Hepatocyte (in vitro differentiated cells): Measurements from ENCODE around the gene CTNNA2. TPM values are rescaled to one million over a fixed set of nuclear protein-coding genes. Genes with fewer than 3 reads are reported as not detected.

Experiments used
- DNase-seq: peaks from one replicate; pipeline ENCODE4 v3.0.0-alpha.2; 2016; ENCODE audit warnings: low spot score
- H2AFZ ChIP-seq: fragments of 200-600 bp; sonication (generic); 2 replicates; pipeline ENCODE4 v1.6.0; 2016; ENCODE audit warnings: antibody characterized with exemption, mild to moderate bottlenecking
- H3K27ac ChIP-seq: fragments of 200-600 bp; sonication (generic); 2 replicates; pipeline ENCODE4 v1.5.1; 2016; ENCODE audit warnings: mild to moderate bottlenecking
- H3K27me3 ChIP-seq: fragments of 200-600 bp; sonication (generic); 2 replicates; pipeline ENCODE4 v1.6.1; 2016
- H3K36me3 ChIP-seq: fragments of 200-600 bp; sonication (generic); replicated peaks from 2 replicates; pipeline ENCODE4 v1.5.1; 2016; ENCODE audit warnings: low read depth; ENCODE audit not compliant: insufficient read depth
- H3K4me1 ChIP-seq: fragments of 200-600 bp; sonication (generic); 2 replicates; pipeline ENCODE4 v1.5.1; 2016; ENCODE audit warnings: mild to moderate bottlenecking, moderate library complexity; ENCODE audit not compliant: insufficient read depth
- H3K4me2 ChIP-seq: fragments of 200-600 bp; sonication (generic); 2 replicates; pipeline ENCODE4 v1.6.0; 2016
- H3K4me3 ChIP-seq: fragments of 200-600 bp; sonication (generic); 2 replicates; pipeline ENCODE4 v1.5.1; 2016; ENCODE audit warnings: mild to moderate bottlenecking
- H3K79me2 ChIP-seq: fragments of 200-600 bp; sonication (generic); 2 replicates; pipeline ENCODE4 v1.6.0; 2017; ENCODE audit warnings: mild to moderate bottlenecking
- H3K9me2 ChIP-seq: fragments of 200-600 bp; sonication (generic); replicated peaks from 2 replicates; pipeline ENCODE4 v1.6.0; 2017; ENCODE audit warnings: mild to moderate bottlenecking; ENCODE audit not compliant: insufficient read depth
- H3K9me3 ChIP-seq: fragments of 200-600 bp; sonication (generic); 2 replicates; pipeline ENCODE4 v1.5.1; 2016; ENCODE audit warnings: low read depth, mild to moderate bottlenecking
- H4K20me1 ChIP-seq: fragments of 200-600 bp; sonication (generic); 2 replicates; pipeline ENCODE4 v1.6.0; 2016; ENCODE audit warnings: mild to moderate bottlenecking; ENCODE audit not compliant: insufficient read depth, poor library complexity, severe bottlenecking
- EZH2 ChIP-seq: fragments of 200-600 bp; sonication (generic); IDR thresholded peaks from 2 replicates; pipeline ENCODE4 v1.6.1; 2016; ENCODE audit warnings: antibody characterized with exemption, mild to moderate bottlenecking, borderline replicate concordance
- EZH2phosphoT487 ChIP-seq: fragments of 200-600 bp; sonication (generic); IDR thresholded peaks from one replicate; pipeline ENCODE4 v1.6.1; 2018; ENCODE audit warnings: antibody characterized with exemption, mild to moderate bottlenecking, low read depth, moderate library complexity; ENCODE audit not compliant: unreplicated experiment, severe bottlenecking
- WGBS: methylation state at CpG from one replicate; pipeline ENCODE4 v1.1.6; 2016; ENCODE audit warnings: low lambda C conversion rate; ENCODE audit errors: missing lambda C conversion rate; 5-methylcytosine and 5-hydroxymethylcytosine counted together
- polyA plus RNA-seq: library from polyadenylated mRNA; unstranded; fragments of >200 nt; fragmentation: Nextera tagmentation; extraction: Ambion mirVana; gene quantifications from 2 replicates; pipeline ENCODE4 v1.2.1, GENCODE V29; 2016
- total RNA-seq: library from RNA; depleted of rRNA; stranded (reverse); fragments of >200 nt; gene quantifications from 2 replicates; pipeline ENCODE4 v1.2.3, GENCODE V29; 2014
- TF ChIP-seq, protein P1 (sequence below): fragments of 200-600 bp; sonication (generic); IDR thresholded peaks from 2 replicates; pipeline ENCODE4 v1.5.1; 2016; ENCODE audit warnings: antibody characterized with exemption, mild to moderate bottlenecking; ENCODE audit not compliant: poor library complexity

Gene CTNNA2
- total and polyA plus RNA-seq, 2 experiments from 2014 or later = 0.79 to 4.4 TPM

DNA sequence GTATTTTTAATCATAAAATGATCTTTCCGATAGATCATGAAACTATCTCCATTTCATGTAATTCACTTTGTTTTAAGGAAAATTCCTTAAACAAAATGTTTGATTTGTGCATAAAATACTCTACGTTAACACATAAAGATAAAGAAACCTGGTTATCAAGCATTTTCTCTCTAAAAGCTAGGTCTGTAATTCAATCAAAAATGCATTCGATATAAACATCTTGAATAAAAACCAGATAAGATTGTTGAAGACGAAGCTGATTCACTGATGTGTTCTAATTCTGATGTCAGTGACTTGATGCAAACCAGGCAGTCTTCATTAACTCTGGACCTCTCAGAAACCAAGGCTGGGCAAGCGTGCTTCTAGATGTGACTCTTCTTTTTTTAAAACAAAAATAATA is 245.2 kb downstream of the CTNNA2 start:
- no peaks in the 10 kb centered on the region for H3K9me3 ChIP-seq
- WGBS = 71% methylated on average over 5 of the region's 5 CpGs
- H3K27ac ChIP-seq = peak overlapping the region; percentile 7
- H4K20me1 ChIP-seq = no peaks in the 10 kb centered on the region
- no peaks in the 10 kb centered on the region for H3K27me3 ChIP-seq
- H3K36me3 ChIP-seq = no peaks in the 10 kb centered on the region
- H3K4me2 ChIP-seq = no peak overlapping the region
- no peaks in the 10 kb centered on the region for H3K79me2 ChIP-seq
- DNase-seq = no peak
- TF ChIP-seq EZH2 (no peak), EZH2phosphoT487 (no peak)
- TF ChIP-seq, protein P1, sequence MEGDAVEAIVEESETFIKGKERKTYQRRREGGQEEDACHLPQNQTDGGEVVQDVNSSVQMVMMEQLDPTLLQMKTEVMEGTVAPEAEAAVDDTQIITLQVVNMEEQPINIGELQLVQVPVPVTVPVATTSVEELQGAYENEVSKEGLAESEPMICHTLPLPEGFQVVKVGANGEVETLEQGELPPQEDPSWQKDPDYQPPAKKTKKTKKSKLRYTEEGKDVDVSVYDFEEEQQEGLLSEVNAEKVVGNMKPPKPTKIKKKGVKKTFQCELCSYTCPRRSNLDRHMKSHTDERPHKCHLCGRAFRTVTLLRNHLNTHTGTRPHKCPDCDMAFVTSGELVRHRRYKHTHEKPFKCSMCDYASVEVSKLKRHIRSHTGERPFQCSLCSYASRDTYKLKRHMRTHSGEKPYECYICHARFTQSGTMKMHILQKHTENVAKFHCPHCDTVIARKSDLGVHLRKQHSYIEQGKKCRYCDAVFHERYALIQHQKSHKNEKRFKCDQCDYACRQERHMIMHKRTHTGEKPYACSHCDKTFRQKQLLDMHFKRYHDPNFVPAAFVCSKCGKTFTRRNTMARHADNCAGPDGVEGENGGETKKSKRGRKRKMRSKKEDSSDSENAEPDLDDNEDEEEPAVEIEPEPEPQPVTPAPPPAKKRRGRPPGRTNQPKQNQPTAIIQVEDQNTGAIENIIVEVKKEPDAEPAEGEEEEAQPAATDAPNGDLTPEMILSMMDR = no peak
- no peaks in the 10 kb centered on the region for H3K4me1 ChIP-seq
- H3K9me2 ChIP-seq = no peaks in the 10 kb centered on the region
- no peak overlapping the region for H3K4me3 ChIP-seq
- H2AFZ ChIP-seq = no peak overlapping the region

DNA sequence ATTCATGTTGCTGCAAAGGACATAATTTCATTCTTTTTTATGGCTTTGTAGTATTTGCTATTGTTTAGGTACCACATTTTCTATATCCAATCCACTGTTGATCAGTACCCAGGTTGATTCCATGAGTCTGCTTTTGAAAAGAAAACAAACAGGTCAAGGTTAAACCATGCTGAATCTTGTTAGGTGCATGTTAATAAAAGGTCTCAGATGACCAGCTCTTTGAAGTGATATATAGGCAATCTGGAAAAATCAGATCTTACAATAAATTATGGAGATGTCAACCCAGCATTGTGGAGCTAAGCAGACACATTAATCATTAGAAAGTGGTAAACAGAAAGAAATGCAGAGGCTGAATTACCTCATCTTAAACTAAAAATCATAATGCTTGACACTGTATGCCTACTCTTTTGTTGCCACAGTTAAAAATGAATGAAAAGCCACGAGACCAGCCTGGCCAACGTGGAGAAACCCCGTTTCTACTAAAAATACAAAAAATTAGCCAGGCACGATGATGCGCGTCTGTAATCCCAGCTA is 246.0 kb downstream of the CTNNA2 start:
- H3K79me2 ChIP-seq = no peaks in the 10 kb centered on the region
- no peak overlapping the region for H3K4me2 ChIP-seq
- no peak overlapping the region for H3K4me3 ChIP-seq
- H3K36me3 ChIP-seq = no peaks in the 10 kb centered on the region
- no peak for DNase-seq
- no peak overlapping the region for H2AFZ ChIP-seq
- no peaks in the 10 kb centered on the region for H3K4me1 ChIP-seq
- no peak overlapping the region for H3K27ac ChIP-seq
- 87% methylated on average over 6 of the region's 6 CpGs for WGBS
- no peaks in the 10 kb centered on the region for H3K9me3 ChIP-seq
- H3K9me2 ChIP-seq = no peaks in the 10 kb centered on the region
- H4K20me1 ChIP-seq = no peaks in the 10 kb centered on the region
- no peaks in the 10 kb centered on the region for H3K27me3 ChIP-seq
- TF ChIP-seq EZH2phosphoT487 (no peak), EZH2 (no peak)
- TF ChIP-seq, protein P1 = no peak

DNA sequence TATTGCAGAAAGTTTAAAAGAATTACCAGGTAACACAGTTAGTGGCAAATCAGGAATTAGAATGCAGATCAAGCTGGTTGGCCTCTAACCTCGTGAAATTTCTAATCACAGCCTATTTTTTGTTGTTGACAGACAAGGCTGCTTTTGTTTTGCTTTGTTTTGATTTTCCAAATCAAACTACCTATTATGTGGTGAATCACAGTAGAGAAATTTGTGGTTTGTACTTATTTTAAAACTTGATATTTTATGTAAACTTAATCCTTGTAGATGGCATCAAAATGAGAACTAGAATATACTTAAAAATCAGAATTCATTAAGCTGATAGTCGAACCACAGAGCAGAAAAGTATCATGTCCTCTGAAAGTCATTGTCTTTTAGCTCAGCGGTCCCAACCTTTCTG is 258.1 kb downstream of the CTNNA2 start:
- Histone ChIP-seq H3K79me2 (no peaks in the 10 kb centered on the region), H3K27me3 (no peaks in the 10 kb centered on the region), H3K9me3 (no peaks in the 10 kb centered on the region), H2AFZ (no peak overlapping the region), H3K36me3 (no peaks in the 10 kb centered on the region), H3K4me2 (no peak overlapping the region), H3K9me2 (no peaks in the 10 kb centered on the region), H4K20me1 (no peaks in the 10 kb centered on the region), H3K27ac (no peak overlapping the region), H3K4me3 (no peak overlapping the region), H3K4me1 (no peaks in the 10 kb centered on the region)
- no peak for DNase-seq
- no peak for TF ChIP-seq EZH2
- TF ChIP-seq EZH2phosphoT487 = no peak
- TF ChIP-seq, protein P1 = no peak
- WGBS = 88% methylated on average over 3 of the region's 3 CpGs
